Measurements from ENCODE around the gene CAMK1. TPM values are rescaled to one million over a fixed set of nuclear protein-coding genes. Genes with fewer than 3 reads are reported as not detected.

Gene CAMK1
- total and polyA plus RNA-seq, 9 of the 15 experiments (the other 6 are each of a cell fraction or from before 2014, with no cell fraction given): 0.23 to 10.7 (median 6.0) TPM

- TF ChIP-seq BCLAF1 (IDR thresholded peaks at IDR 0.05; ENCODE audit: borderline replicate concordance in 1 of 2, control insufficient read depth in 1 of 2, low read depth in 2 of 2, low read length in 1 of 2) (peak in 1 of 2 experiments; percentile 46; a peak in 1 of 4 replicates), ZNF830 (CRISPR knock-in tag; IDR thresholded peaks at IDR 0.05) (0 out of 2 replicates have a peak, but pooled peaks have one; percentile 63), NFYB (IDR thresholded peaks at IDR 0.05; ENCODE audit: extremely low read depth, insufficient read length) (no peak), RHOXF2B (CRISPR knock-in tag; conservative IDR thresholded peaks at IDR 0.05) (0 out of 2 replicates have a peak, but pooled peaks have one; percentile 21), XRCC5 (IDR thresholded peaks at IDR 0.05; ENCODE audit: low read depth, low read length) (no peak), BCL6 (CRISPR knock-in tag; IDR thresholded peaks at IDR 0.05) (no peak), TCF15 (CRISPR knock-in tag; IDR thresholded peaks at IDR 0.05) (peak; percentile 74; the same call in 1 of the 2 replicates), PHB (CRISPR knock-in tag; IDR thresholded peaks at IDR 0.05) (no peak), AFF1 (IDR thresholded peaks at IDR 0.05; ENCODE audit: low read depth in 1 of 2, partially characterized antibody in 2 of 2) (no peak), ZNF24 (IDR thresholded peaks at IDR 0.05) (0 out of 2 replicates have a peak, but pooled peaks have one; percentile 19), MXD1 (CRISPR knock-in tag; IDR thresholded peaks at IDR 0.05; ENCODE audit: borderline replicate concordance, poor library complexity, severe bottlenecking) (no peak), PTBP1 (IDR thresholded peaks at IDR 0.05; ENCODE audit: low read depth, low read length) (0 out of 2 replicates have a peak, but pooled peaks have one; percentile 51), HMGXB4 (CRISPR knock-in tag; IDR thresholded peaks at IDR 0.05) (no peak), ZNF57 (CRISPR knock-in tag; IDR thresholded peaks at IDR 0.05) (0 out of 2 replicates have a peak, but pooled peaks have one; percentile 39), KLF6 (CRISPR knock-in tag; IDR thresholded peaks at IDR 0.05; ENCODE audit: borderline replicate concordance) (0 out of 2 replicates have a peak, but pooled peaks have one; percentile 7), CREB5 (CRISPR knock-in tag; IDR thresholded peaks at IDR 0.05) (0 out of 2 replicates have a peak, but pooled peaks have one; percentile 26)
Observed at GRCh38 chr3:9749296-9749644, 20.5 kb downstream of the CAMK1 start (continued).
